Esophagus muscularis mucosa (tissue), 4 donors: ENCODE measurements around the gene ATP5MG.

Experiments used
- EP300 ChIP-seq: sonication (generic); formaldehyde crosslinking; IDR thresholded peaks from one replicate; pipeline ENCODE4 v1.6.1; 2017; ENCODE audit warnings: antibody characterized with exemption
- POLR2A ChIP-seq: fragments of 450-650 bp; IDR thresholded peaks from one replicate; pipeline ENCODE4 v1.6.1; 2017; ENCODE audit warnings: antibody characterized with exemption, moderate library complexity, mild to moderate bottlenecking, low read depth
- POLR2AphosphoS5 ChIP-seq, 2 donors: sonication (generic); formaldehyde crosslinking; IDR thresholded peaks; one replicate each; pipeline ENCODE4 v1.6.1; 2017; ENCODE audit warnings: antibody characterized with exemption in 2 of 2
- TF ChIP-seq, protein P1 (sequence below), 3 experiments: fragments of 200-600 bp in 2 of 3; fragments of 450-650 bp in 1 of 3; sonication (generic) in 2 of 3; IDR thresholded peaks; one replicate each; pipeline ENCODE4 v1.5.1; 2017 to 2019; ENCODE audit warnings: antibody characterized with exemption in 3 of 3, mild to moderate bottlenecking in 2 of 3, moderate library complexity in 1 of 3

- TF ChIP-seq, protein P1, sequence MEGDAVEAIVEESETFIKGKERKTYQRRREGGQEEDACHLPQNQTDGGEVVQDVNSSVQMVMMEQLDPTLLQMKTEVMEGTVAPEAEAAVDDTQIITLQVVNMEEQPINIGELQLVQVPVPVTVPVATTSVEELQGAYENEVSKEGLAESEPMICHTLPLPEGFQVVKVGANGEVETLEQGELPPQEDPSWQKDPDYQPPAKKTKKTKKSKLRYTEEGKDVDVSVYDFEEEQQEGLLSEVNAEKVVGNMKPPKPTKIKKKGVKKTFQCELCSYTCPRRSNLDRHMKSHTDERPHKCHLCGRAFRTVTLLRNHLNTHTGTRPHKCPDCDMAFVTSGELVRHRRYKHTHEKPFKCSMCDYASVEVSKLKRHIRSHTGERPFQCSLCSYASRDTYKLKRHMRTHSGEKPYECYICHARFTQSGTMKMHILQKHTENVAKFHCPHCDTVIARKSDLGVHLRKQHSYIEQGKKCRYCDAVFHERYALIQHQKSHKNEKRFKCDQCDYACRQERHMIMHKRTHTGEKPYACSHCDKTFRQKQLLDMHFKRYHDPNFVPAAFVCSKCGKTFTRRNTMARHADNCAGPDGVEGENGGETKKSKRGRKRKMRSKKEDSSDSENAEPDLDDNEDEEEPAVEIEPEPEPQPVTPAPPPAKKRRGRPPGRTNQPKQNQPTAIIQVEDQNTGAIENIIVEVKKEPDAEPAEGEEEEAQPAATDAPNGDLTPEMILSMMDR (IDR thresholded peaks at IDR 0.05): no peak
- TF ChIP-seq POLR2A: no peak
- no peak for TF ChIP-seq POLR2AphosphoS5 (IDR thresholded peaks at IDR 0.05)
- TF ChIP-seq EP300: no peak
Observed at GRCh38 chr11:118436639-118437207, 35.3 kb downstream of the ATP5MG start.
